KBM-7 (cell line): ENCODE data around the gene PICK1.
"Not testable (repeated sequence)": the region's sequence is repeated elsewhere in the genome, so short reads cannot be mapped to it uniquely, and the experiment has no call there.

Experiments
- DNase-seq: peaks from one replicate; pipeline ENCODE4 v3.0.0-alpha.2; 2015
- in situ Hi-C: fragments of 300-500 bp; cut with MboI; formaldehyde crosslinking; loops from 2 replicates; pipeline ENCODE4 v1.14.3; 2020; ENCODE audit warnings: low sequenced_read_pairs, low pct_unique_long_range_greater_than_20kb, mixed read lengths

PICK1 gene

DNA sequence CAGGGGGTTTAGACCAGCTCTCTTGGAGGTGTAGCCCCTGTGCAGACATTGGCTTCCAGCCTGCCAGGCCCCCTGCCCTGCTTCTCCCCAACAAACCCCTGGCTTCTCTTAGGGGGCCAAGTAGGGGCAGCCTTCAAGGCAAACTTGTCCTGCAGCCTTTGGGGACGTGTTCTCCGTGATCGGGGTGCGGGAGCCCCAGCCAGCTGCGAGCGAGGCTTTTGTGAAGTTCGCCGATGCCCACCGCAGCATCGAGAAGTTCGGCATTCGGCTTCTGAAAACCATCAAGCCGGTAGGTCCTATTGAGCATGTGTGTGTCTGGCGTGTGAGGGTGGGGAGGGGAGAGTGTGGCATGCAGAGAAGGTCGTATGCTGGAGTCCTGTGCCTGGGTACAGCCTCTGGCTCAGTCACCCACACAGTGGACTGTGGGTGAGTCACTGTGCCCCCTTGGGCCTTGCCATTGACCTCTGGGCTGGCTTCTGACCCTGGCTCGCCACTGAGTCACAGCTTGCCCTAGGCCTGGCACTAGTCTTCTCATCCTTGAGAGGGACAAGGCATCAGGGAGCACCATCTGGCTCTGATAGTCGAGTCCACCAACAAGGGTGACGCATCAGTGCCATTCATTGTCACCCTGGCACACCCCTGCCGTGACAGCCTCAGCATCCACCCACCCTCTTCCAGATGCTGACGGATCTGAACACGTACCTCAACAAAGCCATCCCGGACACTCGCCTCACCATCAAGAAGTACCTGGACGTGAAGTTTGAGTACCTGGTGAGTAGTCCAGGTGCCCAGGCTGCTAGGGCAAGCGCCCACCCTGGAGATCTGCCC is 15.3 kb downstream of the PICK1 start:
- in situ Hi-C loops = no loop called here
- DNase-seq = no peak

DNA sequence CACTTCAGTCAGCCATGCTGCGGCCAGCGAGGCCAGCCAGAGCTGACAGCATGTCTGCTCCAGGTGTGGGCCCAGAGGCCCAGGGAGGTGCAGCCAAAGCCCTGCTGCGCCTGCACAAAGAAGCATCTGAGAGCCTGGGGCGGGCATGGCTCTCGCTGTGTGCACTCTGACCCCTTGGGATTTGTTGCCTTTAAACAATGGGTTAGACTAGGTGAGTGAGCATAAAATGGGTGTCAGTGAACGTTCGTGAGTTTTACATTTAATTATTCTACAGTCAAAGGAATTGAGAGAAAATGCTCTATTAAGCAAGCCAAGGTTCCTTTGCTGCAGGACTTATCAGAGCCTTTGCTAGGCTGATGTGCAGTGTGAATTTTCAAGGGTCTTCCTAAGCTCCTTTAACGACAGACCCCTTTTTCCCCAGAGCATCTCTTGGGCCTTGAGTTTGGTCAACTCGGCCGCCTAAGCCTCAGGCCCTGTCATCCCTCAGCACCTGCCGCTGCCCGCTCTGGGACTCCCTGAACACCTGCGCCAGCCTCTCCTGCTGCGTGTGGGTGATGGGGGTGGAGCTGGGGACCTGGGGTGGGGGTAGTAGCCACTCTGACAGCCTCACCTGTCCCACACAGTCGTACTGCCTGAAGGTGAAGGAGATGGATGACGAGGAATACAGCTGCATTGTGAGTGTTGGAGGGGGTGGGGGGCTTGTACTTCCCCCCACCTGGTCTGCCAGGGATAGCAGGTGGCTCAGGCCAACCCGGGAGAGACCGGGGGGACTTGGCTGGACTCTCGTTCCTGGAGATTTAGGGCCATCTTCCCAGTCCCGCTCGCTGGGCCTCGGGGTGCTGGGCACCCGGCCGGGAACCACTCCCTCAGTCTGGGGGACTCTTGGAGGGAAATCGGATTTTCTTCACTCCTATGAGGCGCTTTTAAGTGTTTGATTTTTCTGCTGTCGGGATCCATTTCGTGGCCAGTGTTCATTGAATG is 16.2 kb downstream of the PICK1 start:
- DNase-seq = no peak

DNA sequence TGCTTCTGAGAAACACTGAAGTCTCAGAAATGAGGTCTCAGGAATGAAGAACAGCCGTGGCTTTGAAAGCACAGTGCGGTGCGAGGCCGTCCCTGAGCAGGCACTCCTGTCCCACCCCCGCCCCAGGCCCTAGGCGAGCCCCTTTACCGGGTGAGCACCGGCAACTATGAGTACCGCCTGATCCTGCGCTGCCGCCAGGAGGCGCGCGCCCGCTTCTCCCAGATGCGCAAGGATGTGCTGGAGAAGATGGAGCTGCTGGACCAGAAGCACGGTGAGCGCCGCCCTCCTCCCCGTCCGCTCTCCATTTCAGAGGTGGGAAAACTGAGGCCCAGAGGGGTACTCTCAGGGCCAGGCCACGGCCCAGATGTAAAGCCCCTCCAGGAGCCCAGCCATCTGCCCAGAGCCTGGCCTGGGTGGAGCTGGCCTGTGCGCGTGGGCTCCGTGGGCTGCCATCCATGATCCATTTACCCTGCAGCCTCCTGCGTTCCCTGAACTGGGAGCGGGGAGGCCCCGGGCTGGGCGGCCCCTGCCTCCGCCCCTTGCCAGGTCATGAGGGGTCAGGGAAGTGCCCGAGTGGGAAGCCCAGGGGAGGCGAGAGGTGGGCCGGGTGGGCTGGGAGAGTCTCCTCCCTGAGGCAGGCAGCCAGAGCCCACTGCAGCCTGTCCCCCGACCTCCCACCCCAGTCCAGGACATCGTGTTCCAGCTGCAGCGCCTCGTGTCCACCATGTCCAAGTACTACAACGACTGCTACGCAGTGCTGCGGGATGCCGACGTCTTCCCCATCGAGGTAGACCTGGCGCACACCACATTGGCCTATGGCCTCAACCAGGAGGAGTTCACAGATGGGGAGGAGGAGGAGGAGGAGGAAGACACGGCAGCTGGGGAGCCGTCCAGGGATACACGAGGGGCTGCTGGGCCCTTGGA is 17.2 kb downstream of the PICK1 start:
- DNase-seq = no peak
- in situ Hi-C loops = no loop called here

More for the DNA sequence above, 16.2 kb downstream of the PICK1 start:
- in situ Hi-C loops = no loop called here

DNA sequence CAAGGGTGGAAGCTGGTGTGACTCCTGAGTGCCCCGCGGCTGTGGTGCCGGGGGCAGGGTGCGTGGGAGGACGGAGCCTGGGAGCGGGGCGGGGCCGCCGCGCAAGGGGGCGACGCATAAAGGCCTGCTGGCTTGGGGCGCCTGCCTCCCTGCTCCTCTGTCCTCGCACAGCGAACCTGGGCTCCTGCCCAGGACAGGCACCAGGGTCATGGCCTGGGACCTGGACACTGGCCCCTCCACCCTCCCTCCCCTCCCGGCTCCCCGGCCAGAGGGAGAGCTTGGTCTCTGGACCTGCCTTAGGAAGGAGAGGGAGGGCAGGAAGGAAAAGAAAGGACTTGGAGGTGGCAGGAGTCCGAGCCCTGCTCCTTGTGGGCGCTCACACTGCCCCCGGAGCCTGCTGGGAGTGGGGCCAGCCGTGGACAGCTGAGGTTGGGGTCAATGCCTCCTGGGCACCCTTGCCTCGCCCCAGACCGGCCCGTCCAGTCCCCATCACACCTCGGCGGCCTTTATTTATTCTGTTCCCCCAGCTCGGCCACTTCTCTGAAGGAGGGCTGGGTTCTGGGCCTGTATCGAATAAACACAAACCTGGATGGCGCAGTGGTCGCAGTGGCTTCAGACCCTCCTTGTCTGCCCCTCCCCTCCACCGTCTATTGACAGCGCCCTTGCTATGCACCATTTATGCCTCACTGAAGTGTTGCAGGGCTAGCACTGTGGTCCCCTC is 18.1 kb downstream of the PICK1 start:
- no peak for DNase-seq
- in situ Hi-C loops = no loop called here

DNA sequence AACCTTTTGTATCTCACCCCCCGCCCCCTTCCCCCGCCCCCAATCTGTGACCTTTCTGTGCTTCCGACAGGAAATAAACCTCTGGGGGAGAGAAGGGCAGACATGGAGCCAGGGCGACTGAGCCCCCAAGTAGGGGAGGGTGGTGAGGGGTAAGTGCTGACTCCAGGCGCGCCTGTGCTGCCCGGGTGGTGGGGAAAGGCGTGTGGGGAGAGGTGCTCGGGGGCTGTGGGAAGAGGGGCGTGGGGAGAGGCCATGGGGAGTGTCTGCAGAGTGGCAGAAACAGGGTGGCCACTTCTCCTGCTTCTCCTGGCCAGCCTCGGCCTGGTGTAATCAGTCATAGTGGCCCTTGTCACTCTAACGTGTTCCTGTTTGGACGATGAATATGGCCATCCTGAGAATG is 18.8 kb downstream of the PICK1 start:
- DNase-seq = no peak
- in situ Hi-C loops = no loop called here

DNA sequence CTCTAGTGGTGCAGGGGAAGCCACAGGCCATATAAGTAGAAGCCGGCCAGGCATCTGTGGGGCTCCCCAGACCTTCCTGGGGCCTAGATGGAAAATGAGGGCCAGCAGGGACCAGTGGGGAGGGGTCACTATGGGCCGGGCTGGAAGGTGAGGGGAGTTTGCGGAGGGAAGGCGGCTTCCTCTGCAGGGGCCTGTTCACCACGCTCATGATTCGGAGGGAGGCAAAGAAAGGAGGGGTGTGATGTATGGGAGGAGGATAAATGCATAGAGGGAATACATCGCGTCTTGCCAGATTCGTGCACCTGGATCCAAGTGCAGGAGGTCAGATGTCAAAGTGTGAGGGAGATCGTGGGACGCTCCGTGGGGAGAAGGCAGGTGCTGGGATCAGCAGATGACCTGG is 19.9 kb downstream of the PICK1 start:
- DNase-seq = no peak
- in situ Hi-C loops = no loop called here

DNA sequence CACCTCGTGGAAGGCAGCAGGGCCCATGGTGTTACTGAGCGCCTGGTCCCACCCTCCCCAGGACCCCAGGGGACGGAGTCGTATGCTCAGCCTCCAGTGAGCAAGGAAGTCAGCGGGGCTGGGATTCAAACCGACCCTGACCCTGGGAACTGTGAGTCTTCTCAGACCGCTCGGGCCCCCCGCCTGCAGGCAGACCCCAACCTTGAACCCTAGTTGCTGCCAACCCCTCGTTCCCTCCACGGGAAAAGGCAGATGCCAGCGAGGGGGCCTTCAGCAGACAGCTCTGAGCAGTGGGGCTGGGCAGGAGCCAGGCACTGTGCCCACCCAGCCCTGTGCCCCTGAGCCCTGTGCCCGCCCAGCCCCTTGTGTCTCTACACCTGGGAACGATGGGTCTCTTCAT is 20.4 kb downstream of the PICK1 start:
- in situ Hi-C loops = no loop called here
- DNase-seq = no peak

DNA sequence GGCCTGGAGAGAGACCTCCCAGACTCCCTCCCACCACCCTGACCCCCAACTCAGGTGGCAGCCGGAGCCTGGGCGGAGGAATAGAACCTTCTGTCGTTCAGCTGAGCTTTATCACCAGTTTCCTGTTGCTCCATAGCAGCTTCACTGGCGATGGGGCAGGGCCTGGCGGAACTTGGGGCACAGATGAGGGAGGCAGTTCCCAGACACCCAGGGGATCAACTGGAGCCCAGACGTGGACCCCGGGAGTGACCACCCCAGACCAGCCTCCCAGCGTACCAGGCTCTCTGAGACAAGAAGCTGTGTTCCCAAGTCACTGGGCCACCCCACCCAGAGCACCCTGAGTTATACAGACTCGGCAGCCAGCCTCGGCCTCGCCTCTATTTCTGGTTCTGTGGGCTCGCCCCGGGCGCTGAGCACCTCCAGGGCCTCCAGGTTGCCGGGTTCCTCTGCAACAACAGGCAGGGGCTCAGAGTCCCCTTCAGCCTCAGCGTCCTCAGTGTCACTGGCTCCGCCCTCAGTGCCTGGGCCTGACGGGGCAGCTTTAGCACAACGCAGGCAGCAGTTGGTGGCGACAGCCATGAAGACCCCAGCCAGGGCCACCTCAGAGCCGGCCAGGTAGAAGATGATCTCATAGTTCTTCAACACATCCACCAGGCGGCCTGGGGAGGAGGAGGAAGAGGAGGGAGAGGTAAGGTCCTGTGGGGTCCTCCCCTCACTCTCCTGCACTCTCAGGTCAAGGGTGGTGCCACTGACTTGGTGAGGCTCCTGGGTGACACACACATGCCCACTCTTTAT is 21.0 kb downstream of the PICK1 start:
- DNase-seq = no peak
- in situ Hi-C loops = no loop called here

DNA sequence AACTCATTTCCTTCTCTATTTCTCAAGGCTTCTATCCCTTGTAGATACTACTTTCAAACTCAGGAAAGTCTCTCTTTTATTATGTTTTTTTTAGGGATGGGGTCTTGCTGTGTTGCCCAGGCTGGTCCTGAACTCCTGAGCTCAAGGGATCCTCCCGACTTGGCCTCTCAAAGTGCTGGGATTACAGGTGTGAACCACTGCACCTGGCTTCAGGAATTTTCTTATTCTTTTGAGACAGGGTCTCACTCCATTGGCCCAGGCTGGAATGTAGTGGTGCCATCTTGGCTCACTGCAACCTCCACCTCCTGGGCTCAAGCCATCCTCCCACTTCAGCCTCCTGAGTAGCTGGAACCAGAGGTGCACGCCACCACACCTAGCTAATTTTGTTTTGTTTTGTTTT is 22.0 kb downstream of the PICK1 start:
- DNase-seq, in situ Hi-C loops: not testable (repeated sequence)

DNA sequence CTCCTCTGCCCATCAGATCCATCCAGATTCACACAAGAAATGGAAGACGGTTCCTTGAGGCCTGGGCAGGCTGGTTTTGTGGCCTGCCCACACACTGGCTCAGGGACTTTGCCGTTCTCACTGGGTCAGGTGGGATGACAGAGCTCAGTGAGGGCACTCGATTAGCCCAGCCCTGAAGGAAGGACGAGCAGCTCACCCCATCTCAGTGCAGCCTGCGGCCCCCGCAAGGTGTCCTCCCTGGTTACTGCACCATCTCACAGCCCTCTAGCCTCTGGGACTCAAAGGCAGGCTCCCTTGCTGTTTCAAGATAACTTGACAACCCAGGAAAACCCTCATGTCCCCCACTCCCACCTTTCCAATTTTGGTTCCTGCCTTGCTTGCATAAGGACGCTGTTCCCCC is 22.6 kb downstream of the PICK1 start:
- in situ Hi-C loops = no loop called here
- no peak for DNase-seq

DNA sequence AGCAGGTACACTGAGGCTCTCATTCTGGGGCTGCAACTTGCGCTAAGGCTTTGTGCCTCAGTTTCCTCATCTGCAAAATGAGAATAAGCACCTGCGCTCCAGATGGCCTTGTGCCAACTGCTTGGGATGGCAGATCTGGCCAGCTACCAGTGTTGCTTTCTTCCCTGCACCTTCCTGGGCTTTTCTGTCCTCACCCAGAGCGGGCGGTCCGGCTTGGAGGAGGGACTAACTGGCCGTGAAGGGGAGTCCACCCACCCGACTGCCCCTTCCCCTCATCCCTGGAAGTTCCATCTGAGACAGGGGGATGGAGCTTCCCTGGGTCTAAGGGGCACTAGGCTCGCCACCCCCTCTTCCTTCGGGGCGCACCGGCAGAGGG is 23.3 kb downstream of the PICK1 start:
- in situ Hi-C loops = no loop called here
- DNase-seq = no peak

DNA sequence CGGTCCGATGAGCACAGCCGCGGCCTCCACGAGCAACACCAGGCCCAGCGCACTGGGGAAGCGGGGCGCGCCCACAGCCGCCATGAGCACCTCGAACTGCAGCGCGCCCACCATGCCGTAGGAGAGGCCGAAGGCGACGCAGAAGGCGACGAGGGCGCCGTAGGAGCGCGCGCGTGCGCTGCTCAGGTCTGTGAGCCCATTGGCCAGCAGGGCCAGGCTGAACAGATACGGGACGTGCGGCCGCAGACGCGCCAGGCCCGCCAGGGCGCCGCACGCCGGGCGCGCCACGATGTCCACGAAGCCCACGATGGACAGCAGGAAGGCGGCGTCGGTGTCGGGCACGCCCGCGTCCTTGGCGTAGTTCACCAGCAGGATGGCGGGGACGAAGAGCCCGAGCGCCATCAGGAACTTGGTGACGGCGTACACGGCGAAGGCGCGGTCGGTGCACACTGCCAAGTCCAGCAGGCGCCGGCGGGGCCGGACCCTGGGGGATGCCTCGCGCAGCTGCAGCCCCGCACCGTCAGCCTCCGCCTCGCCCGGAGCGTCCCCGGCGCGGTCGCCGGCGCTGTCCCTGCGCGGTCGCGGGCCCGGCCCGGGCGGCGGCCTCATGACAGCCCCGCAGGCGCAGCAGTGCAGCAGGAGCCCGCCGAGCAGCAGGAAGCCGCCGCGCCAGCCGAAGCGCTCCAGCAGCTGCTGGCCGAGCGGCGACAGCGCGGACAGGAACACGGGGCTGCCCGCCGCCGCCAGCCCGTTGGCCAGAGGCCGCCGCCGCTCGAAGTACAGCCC is 23.8 kb downstream of the PICK1 start:
- in situ Hi-C loops = no loop called here
- DNase-seq = no peak

DNA sequence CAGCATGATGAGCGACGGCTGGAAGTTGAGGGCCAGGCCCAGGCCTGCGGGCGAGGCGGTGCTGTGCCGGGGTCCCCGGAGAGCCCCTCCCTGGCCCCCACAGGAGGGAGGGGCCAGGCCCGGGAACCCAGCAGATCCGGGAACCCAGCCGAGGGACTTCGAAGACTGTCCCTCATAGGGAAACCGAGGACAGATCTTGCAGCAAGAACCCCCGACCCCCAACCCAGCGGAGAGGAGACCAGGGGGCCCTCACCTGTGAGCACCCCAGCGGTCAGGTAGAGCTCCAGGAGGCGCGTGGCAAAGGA is 24.4 kb downstream of the PICK1 start:
- no peak for DNase-seq
- in situ Hi-C loops = no loop called here

DNA sequence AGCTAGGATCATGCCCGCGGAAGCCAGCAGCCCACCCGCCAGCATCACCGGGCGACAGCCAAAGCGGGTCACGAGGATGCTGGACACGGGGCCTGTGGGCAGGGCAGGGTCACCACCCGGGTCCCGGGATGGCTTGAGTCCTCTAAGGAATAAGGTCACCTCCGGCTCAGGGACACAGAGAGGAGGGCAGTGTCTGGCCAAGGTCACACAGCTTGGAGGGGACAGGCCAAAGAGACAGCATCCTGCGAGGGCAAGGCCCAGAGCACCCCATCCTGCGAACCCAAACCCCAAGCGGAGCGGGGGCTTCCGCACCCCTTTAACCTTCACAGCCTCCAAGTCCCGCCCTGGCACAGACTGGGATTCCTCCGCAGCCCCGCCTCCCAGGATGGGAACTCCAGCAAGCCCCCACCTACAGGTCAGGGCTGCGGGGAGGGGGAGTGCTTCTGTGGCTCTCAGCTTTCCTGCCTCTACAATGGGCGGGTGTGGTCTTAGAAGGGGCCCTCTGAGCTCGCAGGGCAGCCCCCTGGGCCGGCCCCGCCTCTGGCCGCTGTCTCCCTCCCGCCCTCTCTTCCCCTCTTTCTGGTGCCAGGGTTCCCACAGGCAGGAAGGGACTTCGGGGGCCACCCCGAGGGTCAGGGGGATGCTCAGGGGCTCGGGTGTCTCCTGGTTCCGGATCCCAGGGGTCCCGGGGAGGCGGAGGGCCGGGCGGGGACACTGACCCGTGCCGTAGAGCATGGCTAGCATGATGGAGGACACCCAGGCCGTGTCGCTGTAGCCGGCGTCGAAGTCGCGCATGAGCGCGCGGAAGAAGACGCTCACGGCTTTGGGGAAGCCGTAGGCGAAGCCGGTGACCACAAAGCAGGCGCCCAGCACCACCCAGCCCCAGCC is 25.0 kb downstream of the PICK1 start:
- no peak for DNase-seq
- in situ Hi-C loops = no loop called here

DNA sequence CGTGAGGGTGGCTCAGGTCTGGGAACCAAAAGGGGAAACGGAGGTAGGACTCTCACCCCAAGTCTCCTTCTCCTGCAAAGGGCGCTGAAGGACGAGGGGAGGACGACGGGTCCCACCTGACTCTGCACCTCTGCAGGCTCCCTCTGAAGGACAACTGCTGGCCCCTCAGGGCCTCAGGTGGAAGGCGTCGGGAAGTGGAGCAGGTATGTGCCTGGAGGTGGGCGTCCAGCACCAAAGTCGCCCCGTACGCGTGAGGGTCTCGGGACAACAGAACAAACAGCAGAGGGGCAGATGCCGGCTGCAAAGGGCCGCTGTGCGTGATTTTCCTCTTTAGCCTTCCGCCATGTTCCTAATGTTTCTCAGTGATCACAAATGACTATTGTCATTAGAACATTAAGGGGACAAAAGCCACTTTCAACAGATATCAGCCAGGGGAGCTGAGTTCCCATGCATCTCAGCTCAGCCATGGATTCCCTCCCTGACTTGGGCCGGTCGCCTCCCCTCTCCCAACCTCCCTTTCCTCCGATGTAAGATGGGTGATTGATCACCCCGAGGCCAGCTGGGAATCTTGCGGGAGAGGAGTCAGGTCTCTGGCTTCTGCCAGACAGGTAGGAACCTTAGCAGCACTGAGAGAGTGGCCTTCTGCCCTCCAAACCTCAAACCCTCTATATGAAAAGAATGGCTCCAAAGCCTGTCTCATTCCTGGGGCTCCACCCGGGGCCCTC is 25.9 kb downstream of the PICK1 start:
- in situ Hi-C loops = no loop called here

More for the DNA sequence above, 25.9 kb downstream of the PICK1 start:
- DNase-seq = no peak
